ENCODE data around the gene ERBB2. TPM values are rescaled to one million over a fixed set of nuclear protein-coding genes. Genes with fewer than 3 reads are reported as not detected.

The ERBB2 gene
- total and polyA plus RNA-seq, 2 of the 13 experiments (the other 11 are each of a cell fraction or from before 2014, with no cell fraction given), result 57.7 to 64.1 TPM

DNA sequence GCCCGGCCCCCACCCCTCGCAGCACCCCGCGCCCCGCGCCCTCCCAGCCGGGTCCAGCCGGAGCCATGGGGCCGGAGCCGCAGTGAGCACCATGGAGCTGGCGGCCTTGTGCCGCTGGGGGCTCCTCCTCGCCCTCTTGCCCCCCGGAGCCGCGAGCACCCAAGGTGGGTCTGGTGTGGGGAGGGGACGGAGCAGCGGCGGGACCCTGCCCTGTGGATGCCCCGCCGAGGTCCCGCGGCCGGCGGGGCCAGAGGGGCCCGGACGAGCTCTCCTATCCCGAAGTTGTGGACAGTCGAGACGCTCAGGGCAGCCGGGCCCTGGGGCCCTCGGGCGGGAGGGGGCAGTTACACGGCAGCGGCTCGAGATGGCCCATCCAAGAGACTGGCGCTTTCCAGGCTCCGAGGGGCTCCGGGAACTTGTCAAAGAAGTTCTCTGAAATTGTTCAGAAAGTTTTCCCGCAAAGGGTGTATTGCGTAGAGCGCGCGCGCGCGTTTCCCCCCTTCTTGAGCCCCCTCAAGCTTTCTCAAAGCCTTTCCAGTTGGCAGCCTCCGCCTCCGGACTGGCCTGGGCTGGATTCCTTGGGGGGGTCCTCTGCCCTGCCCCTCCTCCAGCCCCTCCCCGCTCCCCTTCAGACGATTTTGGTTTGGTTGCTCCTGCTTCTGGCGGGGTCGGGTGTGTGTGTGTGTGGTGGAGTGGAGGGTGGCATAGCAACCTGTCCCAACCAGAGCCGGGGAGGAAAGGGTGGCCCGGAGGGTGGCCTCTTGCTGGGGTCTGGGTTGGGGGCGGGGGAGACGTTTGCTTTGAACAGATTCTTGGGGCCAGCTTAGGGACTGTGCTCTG, 504 bp downstream of the ERBB2 start (continued):
- TF ChIP-seq ZNF317 (CRISPR knock-in tag; IDR thresholded peaks at IDR 0.05) (peak; percentile 14; the same call in 1 of the 2 replicates), ZNF558 (CRISPR knock-in tag; IDR thresholded peaks at IDR 0.05; ENCODE audit: borderline replicate concordance) (peak; percentile 38; the same call in 1 of the 2 replicates), AHR (CRISPR knock-in tag; IDR thresholded peaks at IDR 0.05) (0 out of 2 replicates have a peak, but pooled peaks have one; percentile 2), FOXM1 (CRISPR knock-in tag; IDR thresholded peaks at IDR 0.05) (no peak), ZBTB7B (CRISPR knock-in tag; IDR thresholded peaks at IDR 0.05) (0 out of 2 replicates have a peak, but pooled peaks have one; percentile 10), CSRNP2 (CRISPR knock-in tag; conservative IDR thresholded peaks at IDR 0.05; ENCODE audit: low read depth) (no peak), ERF (CRISPR knock-in tag; IDR thresholded peaks at IDR 0.05) (no peak), MLLT10 (CRISPR knock-in tag; IDR thresholded peaks at IDR 0.05) (no peak), ZNF264 (CRISPR knock-in tag; IDR thresholded peaks at IDR 0.05) (no peak), ZNF576 (CRISPR knock-in tag; IDR thresholded peaks at IDR 0.05) (no peak), ZNF367 (CRISPR knock-in tag; IDR thresholded peaks at IDR 0.05; ENCODE audit: borderline replicate concordance) (no peak), HMG20A (CRISPR knock-in tag; IDR thresholded peaks at IDR 0.05; ENCODE audit: borderline replicate concordance) (no peak), ZSCAN29 (CRISPR knock-in tag; conservative IDR thresholded peaks at IDR 0.05) (no peak), NONO (IDR thresholded peaks at IDR 0.05) (no peak), NONO (CRISPR knock-in tag; conservative IDR thresholded peaks at IDR 0.05) (peak; percentile 15; the same call in 1 of the 2 replicates), ZNF510 (CRISPR knock-in tag; IDR thresholded peaks at IDR 0.05; ENCODE audit: low read depth) (0 out of 2 replicates have a peak, but pooled peaks have one; percentile 34), ZNF687 (CRISPR knock-in tag; IDR thresholded peaks at IDR 0.05) (peak; percentile 72; the same call in 1 of the 2 replicates), ZMYM2 (CRISPR knock-in tag; IDR thresholded peaks at IDR 0.05) (no peak), ZFAT (CRISPR knock-in tag; conservative IDR thresholded peaks at IDR 0.05) (no peak), HNF4A (CRISPR knock-in tag; IDR thresholded peaks at IDR 0.05) (0 out of 2 replicates have a peak, but pooled peaks have one; percentile 4), CSRNP1 (CRISPR knock-in tag; IDR thresholded peaks at IDR 0.05) (0 out of 2 replicates have a peak, but pooled peaks have one; percentile 26)
- TF ChIP-seq, protein P1, sequence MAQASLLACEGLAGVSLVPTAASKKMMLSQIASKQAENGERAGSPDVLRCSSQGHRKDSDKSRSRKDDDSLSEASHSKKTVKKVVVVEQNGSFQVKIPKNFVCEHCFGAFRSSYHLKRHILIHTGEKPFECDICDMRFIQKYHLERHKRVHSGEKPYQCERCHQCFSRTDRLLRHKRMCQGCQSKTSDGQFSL (CRISPR knock-in tag; IDR thresholded peaks at IDR 0.05), result 0 out of 2 replicates have a peak, but pooled peaks have one; percentile 40
